ENCODE measurements around the gene TMC8.

GRCh38 chr17:78118801-78119241, 11.8 kb upstream of the TMC8 start:
- TF ChIP-seq, protein P1, sequence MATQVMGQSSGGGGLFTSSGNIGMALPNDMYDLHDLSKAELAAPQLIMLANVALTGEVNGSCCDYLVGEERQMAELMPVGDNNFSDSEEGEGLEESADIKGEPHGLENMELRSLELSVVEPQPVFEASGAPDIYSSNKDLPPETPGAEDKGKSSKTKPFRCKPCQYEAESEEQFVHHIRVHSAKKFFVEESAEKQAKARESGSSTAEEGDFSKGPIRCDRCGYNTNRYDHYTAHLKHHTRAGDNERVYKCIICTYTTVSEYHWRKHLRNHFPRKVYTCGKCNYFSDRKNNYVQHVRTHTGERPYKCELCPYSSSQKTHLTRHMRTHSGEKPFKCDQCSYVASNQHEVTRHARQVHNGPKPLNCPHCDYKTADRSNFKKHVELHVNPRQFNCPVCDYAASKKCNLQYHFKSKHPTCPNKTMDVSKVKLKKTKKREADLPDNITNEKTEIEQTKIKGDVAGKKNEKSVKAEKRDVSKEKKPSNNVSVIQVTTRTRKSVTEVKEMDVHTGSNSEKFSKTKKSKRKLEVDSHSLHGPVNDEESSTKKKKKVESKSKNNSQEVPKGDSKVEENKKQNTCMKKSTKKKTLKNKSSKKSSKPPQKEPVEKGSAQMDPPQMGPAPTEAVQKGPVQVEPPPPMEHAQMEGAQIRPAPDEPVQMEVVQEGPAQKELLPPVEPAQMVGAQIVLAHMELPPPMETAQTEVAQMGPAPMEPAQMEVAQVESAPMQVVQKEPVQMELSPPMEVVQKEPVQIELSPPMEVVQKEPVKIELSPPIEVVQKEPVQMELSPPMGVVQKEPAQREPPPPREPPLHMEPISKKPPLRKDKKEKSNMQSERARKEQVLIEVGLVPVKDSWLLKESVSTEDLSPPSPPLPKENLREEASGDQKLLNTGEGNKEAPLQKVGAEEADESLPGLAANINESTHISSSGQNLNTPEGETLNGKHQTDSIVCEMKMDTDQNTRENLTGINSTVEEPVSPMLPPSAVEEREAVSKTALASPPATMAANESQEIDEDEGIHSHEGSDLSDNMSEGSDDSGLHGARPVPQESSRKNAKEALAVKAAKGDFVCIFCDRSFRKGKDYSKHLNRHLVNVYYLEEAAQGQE (IDR thresholded peaks at IDR 0.05), result no peak
- TF ChIP-seq TAF1 (conservative IDR thresholded peaks at IDR 0.05) (no peak), CTCF (IDR thresholded peaks at IDR 0.05; ENCODE audit: low read depth, low read length, missing input control) (no peak), RAD21 (IDR thresholded peaks at IDR 0.05) (no peak)
- TF ChIP-seq, protein P2, sequence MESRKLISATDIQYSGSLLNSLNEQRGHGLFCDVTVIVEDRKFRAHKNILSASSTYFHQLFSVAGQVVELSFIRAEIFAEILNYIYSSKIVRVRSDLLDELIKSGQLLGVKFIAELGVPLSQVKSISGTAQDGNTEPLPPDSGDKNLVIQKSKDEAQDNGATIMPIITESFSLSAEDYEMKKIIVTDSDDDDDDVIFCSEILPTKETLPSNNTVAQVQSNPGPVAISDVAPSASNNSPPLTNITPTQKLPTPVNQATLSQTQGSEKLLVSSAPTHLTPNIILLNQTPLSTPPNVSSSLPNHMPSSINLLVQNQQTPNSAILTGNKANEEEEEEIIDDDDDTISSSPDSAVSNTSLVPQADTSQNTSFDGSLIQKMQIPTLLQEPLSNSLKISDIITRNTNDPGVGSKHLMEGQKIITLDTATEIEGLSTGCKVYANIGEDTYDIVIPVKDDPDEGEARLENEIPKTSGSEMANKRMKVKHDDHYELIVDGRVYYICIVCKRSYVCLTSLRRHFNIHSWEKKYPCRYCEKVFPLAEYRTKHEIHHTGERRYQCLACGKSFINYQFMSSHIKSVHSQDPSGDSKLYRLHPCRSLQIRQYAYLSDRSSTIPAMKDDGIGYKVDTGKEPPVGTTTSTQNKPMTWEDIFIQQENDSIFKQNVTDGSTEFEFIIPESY (IDR thresholded peaks at IDR 0.05), result no peak

All from liver (tissue), 3 donors.